ENCODE results near the gene PARM1.

DNA sequence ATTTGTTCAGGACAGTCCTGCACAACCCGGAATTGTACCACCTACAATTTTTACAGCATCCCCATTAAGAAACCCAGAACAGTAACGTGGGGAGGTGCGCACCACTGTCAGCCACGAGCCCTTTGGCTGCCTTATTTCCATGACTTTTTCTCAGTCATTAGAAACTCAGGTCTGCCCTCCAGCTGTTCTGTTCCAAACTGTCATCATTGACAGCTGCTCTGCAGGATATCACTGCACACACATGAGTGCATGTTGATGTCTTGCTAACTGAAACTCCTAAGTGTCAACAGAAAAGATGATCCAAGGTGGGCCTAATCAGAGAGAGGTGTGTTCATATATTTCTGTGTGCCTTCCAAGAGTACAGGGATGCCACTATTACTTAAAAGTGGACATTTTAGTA, 123.4 kb downstream of the PARM1 start:
- TF ChIP-seq, protein P1, sequence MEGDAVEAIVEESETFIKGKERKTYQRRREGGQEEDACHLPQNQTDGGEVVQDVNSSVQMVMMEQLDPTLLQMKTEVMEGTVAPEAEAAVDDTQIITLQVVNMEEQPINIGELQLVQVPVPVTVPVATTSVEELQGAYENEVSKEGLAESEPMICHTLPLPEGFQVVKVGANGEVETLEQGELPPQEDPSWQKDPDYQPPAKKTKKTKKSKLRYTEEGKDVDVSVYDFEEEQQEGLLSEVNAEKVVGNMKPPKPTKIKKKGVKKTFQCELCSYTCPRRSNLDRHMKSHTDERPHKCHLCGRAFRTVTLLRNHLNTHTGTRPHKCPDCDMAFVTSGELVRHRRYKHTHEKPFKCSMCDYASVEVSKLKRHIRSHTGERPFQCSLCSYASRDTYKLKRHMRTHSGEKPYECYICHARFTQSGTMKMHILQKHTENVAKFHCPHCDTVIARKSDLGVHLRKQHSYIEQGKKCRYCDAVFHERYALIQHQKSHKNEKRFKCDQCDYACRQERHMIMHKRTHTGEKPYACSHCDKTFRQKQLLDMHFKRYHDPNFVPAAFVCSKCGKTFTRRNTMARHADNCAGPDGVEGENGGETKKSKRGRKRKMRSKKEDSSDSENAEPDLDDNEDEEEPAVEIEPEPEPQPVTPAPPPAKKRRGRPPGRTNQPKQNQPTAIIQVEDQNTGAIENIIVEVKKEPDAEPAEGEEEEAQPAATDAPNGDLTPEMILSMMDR (IDR thresholded peaks at IDR 0.05; ENCODE audit: poor library complexity) = no peak
- no peak for TF ChIP-seq EZH2phosphoT487 (IDR thresholded peaks at IDR 0.05; ENCODE audit: low read depth, severe bottlenecking, unreplicated experiment)
- TF ChIP-seq EZH2 (IDR thresholded peaks at IDR 0.05; ENCODE audit: borderline replicate concordance) = no peak

Measured in hepatocyte (in vitro differentiated cells).